GM21526 (cell line): ENCODE results near the gene ZPR1.
"Not testable (repeated sequence)": the region's sequence is repeated elsewhere in the genome, so short reads cannot be mapped to it uniquely, and the experiment has no call there.

Experiments used
- ATAC-seq: cut with Tn5 transposase; IDR thresholded peaks from one replicate; pipeline ENCODE4 v1.9.1; 2021; ENCODE audit warnings: moderate library complexity; ENCODE audit not compliant: unreplicated experiment, low FRiP score

ZPR1 gene

GRCh38 chr11:116825434-116825833 lies 37.6 kb upstream of the ZPR1 start:
- no peak for ATAC-seq

GRCh38 chr11:116823031-116823843 lies 35.4 kb upstream of the ZPR1 start, which contains the start of gene APOA4:
TSS of gene APOA4 (minus strand) at chr11:116823304. CDS start at chr11:116823191, 113 bp downstream.
- ATAC-seq: no peak

GRCh38 chr11:116822575-116822974 lies 34.8 kb upstream of the ZPR1 start:
- ATAC-seq: no peak

- no peak for ATAC-seq
These were observed 33.5 kb upstream of the ZPR1 start for GRCh38 chr11:116821050-116821918.

- ATAC-seq: no peak
These were observed 31.2 kb upstream of the ZPR1 start for GRCh38 chr11:116819049-116819448.

GRCh38 chr11:116814502-116814901 lies 26.7 kb upstream of the ZPR1 start:
- no peak for ATAC-seq

GRCh38 chr11:116813781-116814471 lies 26.1 kb upstream of the ZPR1 start:
- ATAC-seq: no peak

- ATAC-seq: no peak
These were observed 25.3 kb upstream of the ZPR1 start for GRCh38 chr11:116813170-116813569.

- ATAC-seq: no peak
These were observed 24.3 kb upstream of the ZPR1 start for GRCh38 chr11:116812109-116812508.

GRCh38 chr11:116811194-116811593 lies 23.4 kb upstream of the ZPR1 start:
- no peak for ATAC-seq

- ATAC-seq: no peak
These were observed 20.7 kb upstream of the ZPR1 start for GRCh38 chr11:116808262-116809175.

GRCh38 chr11:116807601-116808261 lies 19.9 kb upstream of the ZPR1 start:
- ATAC-seq: no peak

GRCh38 chr11:116804001-116804400 lies 16.2 kb upstream of the ZPR1 start:
- no peak for ATAC-seq

GRCh38 chr11:116801662-116802061 lies 13.8 kb upstream of the ZPR1 start:
- ATAC-seq: not testable (repeated sequence)

GRCh38 chr11:116800610-116801009 lies 12.8 kb upstream of the ZPR1 start:
- ATAC-seq: no peak

- ATAC-seq: no peak
These were observed 10.5 kb upstream of the ZPR1 start for GRCh38 chr11:116798368-116798767.

- ATAC-seq: no peak
These were observed 10.0 kb upstream of the ZPR1 start for GRCh38 chr11:116797816-116798215.

GRCh38 chr11:116796548-116796947 lies 8.7 kb upstream of the ZPR1 start:
- ATAC-seq: no peak

GRCh38 chr11:116794851-116795250 lies 7.0 kb upstream of the ZPR1 start:
- ATAC-seq: no peak

- no peak for ATAC-seq
These were observed 5.9 kb upstream of the ZPR1 start for GRCh38 chr11:116793772-116794097.
